ENCODE data around the gene ADH6.
"Not testable (repeated sequence)": the region's sequence is repeated elsewhere in the genome, so short reads cannot be mapped to it uniquely, and the experiment has no call there.

The ADH6 gene

GRCh38 chr4:99219072-99219471, at the start of gene ADH6:
Gene ADH6, minus strand, starts transcription at chr4:99219246. Its CDS starts 94 bp downstream, at chr4:99219152.
- no peak for TF ChIP-seq CTCF (conservative IDR thresholded peaks at IDR 0.05; ENCODE audit: low read depth, low read length)
- H3K4me3 ChIP-seq (ENCODE audit: low read length): no peak within 1 kb of the TSS

GRCh38 chr4:99264927-99265326, 45.9 kb upstream of the ADH6 start:
- TF ChIP-seq CTCF (conservative IDR thresholded peaks at IDR 0.05; ENCODE audit: low read depth, low read length): no peak
- H3K4me3 ChIP-seq (ENCODE audit: low read length): no peak overlapping the region
- no peak for DNase-seq (ENCODE audit: low read depth)

More at GRCh38 chr4:99219072-99219471, at the start of gene ADH6:
- DNase-seq (ENCODE audit: low read depth): no peak

- no peak for TF ChIP-seq CTCF (conservative IDR thresholded peaks at IDR 0.05; ENCODE audit: low read depth, low read length)
- DNase-seq (ENCODE audit: low read depth): no peak
These were observed 33.7 kb upstream of the ADH6 start for GRCh38 chr4:99252746-99253145.

GRCh38 chr4:99248714-99249113, 29.7 kb upstream of the ADH6 start:
- TF ChIP-seq CTCF (conservative IDR thresholded peaks at IDR 0.05; ENCODE audit: low read depth, low read length): no peak

More at GRCh38 chr4:99252746-99253145, 33.7 kb upstream of the ADH6 start:
- no peak overlapping the region for H3K4me3 ChIP-seq (ENCODE audit: low read length)

GRCh38 chr4:99235955-99236354, 16.9 kb upstream of the ADH6 start:
- H3K4me3 ChIP-seq (ENCODE audit: low read length): no peak overlapping the region
- TF ChIP-seq CTCF (conservative IDR thresholded peaks at IDR 0.05; ENCODE audit: low read depth, low read length): no peak
- DNase-seq (ENCODE audit: low read depth): no peak

More at GRCh38 chr4:99248714-99249113, 29.7 kb upstream of the ADH6 start:
- no peak overlapping the region for H3K4me3 ChIP-seq (ENCODE audit: low read length)
- no peak for DNase-seq (ENCODE audit: low read depth)

- H3K4me3 ChIP-seq (ENCODE audit: low read length): no peak overlapping the region
- DNase-seq (ENCODE audit: low read depth): no peak
- TF ChIP-seq CTCF (conservative IDR thresholded peaks at IDR 0.05; ENCODE audit: low read depth, low read length): no peak
These were observed 15.4 kb upstream of the ADH6 start for GRCh38 chr4:99234331-99235010.

GRCh38 chr4:99233397-99233796, 14.4 kb upstream of the ADH6 start:
- H3K4me3 ChIP-seq (ENCODE audit: low read length); DNase-seq (ENCODE audit: low read depth): not testable (repeated sequence)

- DNase-seq (ENCODE audit: low read depth); H3K4me3 ChIP-seq (ENCODE audit: low read length): not testable (repeated sequence)
These were observed 9.7 kb upstream of the ADH6 start for GRCh38 chr4:99228706-99229105.

GRCh38 chr4:99227646-99228045, 8.6 kb upstream of the ADH6 start:
- H3K4me3 ChIP-seq (ENCODE audit: low read length); DNase-seq (ENCODE audit: low read depth): not testable (repeated sequence)

Measured in retinal pigment epithelial cell (primary cell).